IMR-90 (cell line): Measurements from ENCODE around the gene CRYBA4. TPM values are rescaled to one million over a fixed set of nuclear protein-coding genes. Genes with fewer than 3 reads are reported as not detected.

Source experiments
- ATAC-seq: fragments of 200-7000 bp; cut with Tn5 transposase; 2 replicates; pipeline ENCODE4 v1.9.1; 2020; ENCODE audit warnings: low read depth, mild to moderate bottlenecking, moderate library complexity
- BruUV-seq: library from RNA; stranded (reverse); fragments of 400-500 nt; replicated peaks from 2 replicates; lab custom pipeline; 2021; lab: Mats Ljungman, UMichigan
- CTCF ChIA-PET: fragments of 300-600 bp; formaldehyde crosslinking; extraction: SDS; loops from one replicate; lab custom pipeline; 2021; ENCODE audit warnings: antibody characterized with exemption; lab: Yijun Ruan, JAX
- POLR2A ChIA-PET: fragments of 300-600 bp; sonication (Branson Sonifier 250); formaldehyde crosslinking; loops from one replicate; lab custom pipeline; 2022; ENCODE audit warnings: antibody characterized with exemption; ENCODE audit not compliant: unreplicated experiment; lab: Charles Lee
- DNase-seq: peaks from one replicate; pipeline ENCODE4 v3.0.0; 2013
- H2AFZ ChIP-seq: replicated peaks from 2 replicates; pipeline ENCODE3; 2013; ENCODE audit warnings: low read length, mild to moderate bottlenecking; ENCODE audit not compliant: poor library complexity
- H2AK5ac ChIP-seq: 2 replicates; pipeline ENCODE4 v1.6.1; 2013; ENCODE audit warnings: low read depth, low read length, inconsistent platforms
- H2AK9ac ChIP-seq: replicated peaks from 2 replicates; pipeline ENCODE3; 2013; ENCODE audit warnings: mild to moderate bottlenecking, low read depth, low read length, moderate library complexity; ENCODE audit not compliant: poor library complexity
- H2BK120ac ChIP-seq: 2 replicates; pipeline ENCODE4 v1.6.1; 2013; ENCODE audit warnings: low read depth, low read length, inconsistent platforms
- H2BK15ac ChIP-seq: 3 replicates; pipeline ENCODE4 v1.6.1; 2013; ENCODE audit warnings: low read depth, low read length, inconsistent platforms
- H2BK20ac ChIP-seq: 2 replicates; pipeline ENCODE4 v1.6.1; 2013; ENCODE audit warnings: low read depth, mild to moderate bottlenecking, inconsistent platforms, low read length, moderate library complexity
- H2BK5ac ChIP-seq: 2 replicates; pipeline ENCODE4 v1.6.1; 2013; ENCODE audit warnings: mild to moderate bottlenecking, low read depth, low read length, inconsistent platforms; ENCODE audit not compliant: poor library complexity, severe bottlenecking
- H3K14ac ChIP-seq: replicated peaks from 2 replicates; pipeline ENCODE4 v1.6.1; 2013; ENCODE audit warnings: low read depth, low read length, inconsistent platforms
- H3K18ac ChIP-seq: 2 replicates; pipeline ENCODE4 v1.6.1; 2013; ENCODE audit warnings: low read depth, low read length, control low read depth
- H3K23ac ChIP-seq: 2 replicates; pipeline ENCODE4 v1.6.1; 2013; ENCODE audit warnings: low read depth, low read length, inconsistent platforms
- H3K27ac ChIP-seq: 2 replicates; pipeline ENCODE4 v1.5.1; 2013; ENCODE audit warnings: mild to moderate bottlenecking, control low read depth, low read length; ENCODE audit not compliant: insufficient read depth
- H3K27me3 ChIP-seq: 2 replicates; pipeline ENCODE4 v1.6.1; 2013; ENCODE audit warnings: low read length; ENCODE audit not compliant: control insufficient read depth, insufficient read depth
- H3K36me3 ChIP-seq: 2 replicates; pipeline ENCODE4 v1.6.1; 2013; ENCODE audit warnings: low read length, mixed read lengths; ENCODE audit not compliant: control insufficient read depth, insufficient read depth
- H3K4ac ChIP-seq: 2 replicates; pipeline ENCODE4 v1.6.1; 2013; ENCODE audit warnings: low read depth, low read length, inconsistent platforms
- H3K4me1 ChIP-seq: 2 replicates; pipeline ENCODE4 v1.6.1; 2013; ENCODE audit warnings: low read length, mixed read lengths; ENCODE audit not compliant: control insufficient read depth, insufficient read depth
- H3K4me2 ChIP-seq: 2 replicates; pipeline ENCODE4 v1.6.1; 2013; ENCODE audit warnings: low read depth, mild to moderate bottlenecking, control low read depth, low read length, moderate library complexity
- H3K4me3 ChIP-seq: 2 replicates; pipeline ENCODE4 v1.5.1; 2013; ENCODE audit warnings: low read depth, mild to moderate bottlenecking, control low read depth, low read length, moderate library complexity; ENCODE audit not compliant: insufficient read depth
- H3K56ac ChIP-seq: 2 replicates; pipeline ENCODE4 v1.6.1; 2013; ENCODE audit warnings: low read length, inconsistent platforms; ENCODE audit not compliant: insufficient read depth; ENCODE audit errors: extremely low read depth
- H3K79me1 ChIP-seq, 2 experiments: 2 replicates each; pipeline ENCODE4 v1.6.1; 2013; ENCODE audit warnings: low read length in 2 of 2, inconsistent platforms in 1 of 2, low read depth in 1 of 2
- H3K9ac ChIP-seq: 2 replicates; pipeline ENCODE4 v1.6.1; 2013; ENCODE audit warnings: low read depth, low read length, control low read depth
- H3K9me1 ChIP-seq: 2 replicates; pipeline ENCODE4 v1.6.1; 2013; ENCODE audit warnings: low read length, inconsistent platforms; ENCODE audit not compliant: insufficient read depth
- H3K9me3 ChIP-seq: 2 replicates; pipeline ENCODE4 v1.6.1; 2013; ENCODE audit warnings: low read length; ENCODE audit not compliant: control insufficient read depth, insufficient read depth
- H4K20me1 ChIP-seq: 2 replicates; pipeline ENCODE4 v1.6.1; 2013; ENCODE audit warnings: low read length, inconsistent platforms; ENCODE audit not compliant: insufficient read depth
- H4K5ac ChIP-seq: 2 replicates; pipeline ENCODE4 v1.6.1; 2013; ENCODE audit warnings: mild to moderate bottlenecking, low read depth, low read length, control low read depth
- H4K8ac ChIP-seq, 2 experiments: 2 replicates each; pipeline ENCODE4 v1.6.1; 2013; ENCODE audit warnings: low read depth in 2 of 2, low read length in 2 of 2, control low read depth in 1 of 2, inconsistent platforms in 1 of 2
- H4K91ac ChIP-seq: 2 replicates; pipeline ENCODE4 v1.6.1; 2013; ENCODE audit warnings: low read depth, low read length, inconsistent platforms; ENCODE audit not compliant: insufficient read depth
- SMC3 ChIP-seq: fragments of 150-350 bp; IDR thresholded peaks from 2 replicates; pipeline ENCODE4 v1.6.1; 2016; ENCODE audit warnings: low read depth, mild to moderate bottlenecking, antibody characterized with exemption, low read length, moderate library complexity
- WGBS, 2 experiments: methylation state at CpG; one replicate each; pipeline versions ENCODE4 v1.1.5 to v1.1.7; 2013; ENCODE audit warnings: missing lambda C conversion rate in 2 of 2; ENCODE audit not compliant: insufficient read length in 1 of 2; ENCODE audit errors: extremely low coverage in 2 of 2; 5-methylcytosine and 5-hydroxymethylcytosine counted together
- dilution Hi-C: fragments of 300-500 bp; cut with HindIII; formaldehyde crosslinking; loops from one replicate; pipeline ENCODE4 v1.14.3; 2018; ENCODE audit warnings: low sequenced_read_pairs; ENCODE audit not compliant: unreplicated experiment
- in situ Hi-C: fragments of 300-500 bp; cut with MboI; formaldehyde crosslinking; loops from 3 replicates; pipeline ENCODE4 v1.14.3; 2019; ENCODE audit warnings: low sequenced_read_pairs, inconsistent platforms, mixed read lengths
- intact Hi-C: fragments of 100-400 bp; cut with micrococcal nuclease; formaldehyde crosslinking; loops from 2 replicates; pipeline ENCODE4 v1.10.0; 2022
- polyA plus RNA-seq, 3 experiments: library from polyadenylated mRNA; depleted of rRNA; stranded (reverse); fragments of >200 nt; gene quantifications; 2 replicates each; pipeline ENCODE4 v1.2.3, GENCODE V29; 2012; ENCODE audit warnings: low replicate concordance in 1 of 3
- total RNA-seq: library from RNA; depleted of rRNA; stranded (reverse); fragments of >200 nt; gene quantifications from 2 replicates; pipeline ENCODE4 v1.2.3, GENCODE V29; 2012

Gene CRYBA4
- total and polyA plus RNA-seq, 2 of the 4 experiments (the other 2 are of a cell fraction) = not detected

DNA sequence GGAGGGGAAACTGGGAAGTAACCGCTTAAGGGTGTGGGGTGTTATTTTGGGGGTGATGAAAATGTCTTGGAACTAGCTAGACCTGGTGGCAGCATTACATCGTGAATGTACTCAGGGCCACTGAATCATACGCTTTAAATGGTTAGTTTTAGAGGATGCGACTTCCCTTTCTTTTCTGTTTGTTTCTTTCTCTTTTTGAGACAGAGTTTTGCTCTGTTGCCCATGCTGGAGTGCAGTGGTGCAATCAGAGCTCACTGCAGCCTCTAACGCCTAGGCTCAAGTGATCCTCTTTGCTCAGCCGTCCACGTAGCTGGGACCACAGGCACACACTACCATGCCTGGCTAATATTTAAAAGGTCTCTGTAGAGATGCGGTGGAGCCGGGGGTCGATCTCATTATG lies 30.1 kb downstream of the CRYBA4 start:
- H3K27me3 ChIP-seq = peaks cover 65% of the 10 kb centered on the region
- no peaks in the 10 kb centered on the region for H3K9me1 ChIP-seq
- H3K9me3 ChIP-seq = peaks cover 2% of the 10 kb centered on the region
- no peak overlapping the region for H3K4ac ChIP-seq
- dilution Hi-C loops (no loop called here), intact Hi-C loops (no loop called here), in situ Hi-C loops (no loop called here)
- no peaks in the 10 kb centered on the region for H3K4me1 ChIP-seq
- H3K36me3 ChIP-seq = no peaks in the 10 kb centered on the region
- H4K91ac ChIP-seq = no peak overlapping the region
- no peak overlapping the region for H2BK20ac ChIP-seq
- no peak overlapping the region for H3K18ac ChIP-seq
- no peak overlapping the region for H3K4me2 ChIP-seq
- no peak overlapping the region for H3K14ac ChIP-seq
- BruUV-seq = no TSS peak
- H3K9ac ChIP-seq = no peak overlapping the region
- 76% methylated on average over 3 of the region's 10 CpGs; no CpG with 5 or more reads in 1 of the 2 experiments for WGBS, 2 experiments
- H4K8ac ChIP-seq = no peak overlapping the region
- no peak for ATAC-seq
- H3K79me1 ChIP-seq = no peaks in the 10 kb centered on the region
- H2BK15ac ChIP-seq = no peak overlapping the region
- TF ChIP-seq SMC3 = no peak
- H2AK9ac ChIP-seq = no peak overlapping the region
- no peak overlapping the region for H3K4me3 ChIP-seq
- no peak overlapping the region for H3K56ac ChIP-seq
- H2BK120ac ChIP-seq = no peak overlapping the region
- H3K23ac ChIP-seq = no peak overlapping the region
- no peak overlapping the region for H2AK5ac ChIP-seq
- DNase-seq = no peak
- H3K27ac ChIP-seq = no peak overlapping the region
- H2BK5ac ChIP-seq = no peak overlapping the region
- H4K5ac ChIP-seq = no peak overlapping the region
- H2AFZ ChIP-seq = no peak overlapping the region
- ChIA-PET POLR2A (no interaction called here), CTCF (no interaction called here)
- no peaks in the 10 kb centered on the region for H4K20me1 ChIP-seq
